ENCODE measurements around the gene MALSU1.
A peak's percentile ranks its signal among the peaks of the same experiment; 100 is the strongest.

Gene MALSU1

GRCh38 chr7:23261843-23262452, 37.2 kb upstream of the MALSU1 start:
- no peaks in the 10 kb centered on the region for H3K27me3 ChIP-seq (replicated peaks)
- peak; percentile 54 for DNase-seq
- in situ Hi-C loops (cut with HindIII; ENCODE audit: low pct_ligation_motif_present, low sequenced_read_pairs), result no loop called here
- no peak overlapping the region for H3K27ac ChIP-seq
- no peaks in the 10 kb centered on the region for H3K36me3 ChIP-seq (replicated peaks)
- TF ChIP-seq CTCF (IDR thresholded peaks at IDR 0.05; ENCODE audit: low read depth, low read length, missing control alignments), result peak; percentile 98
- no peak overlapping the region for H3K4me3 ChIP-seq (ENCODE audit: low read depth, low read length)

DNA sequence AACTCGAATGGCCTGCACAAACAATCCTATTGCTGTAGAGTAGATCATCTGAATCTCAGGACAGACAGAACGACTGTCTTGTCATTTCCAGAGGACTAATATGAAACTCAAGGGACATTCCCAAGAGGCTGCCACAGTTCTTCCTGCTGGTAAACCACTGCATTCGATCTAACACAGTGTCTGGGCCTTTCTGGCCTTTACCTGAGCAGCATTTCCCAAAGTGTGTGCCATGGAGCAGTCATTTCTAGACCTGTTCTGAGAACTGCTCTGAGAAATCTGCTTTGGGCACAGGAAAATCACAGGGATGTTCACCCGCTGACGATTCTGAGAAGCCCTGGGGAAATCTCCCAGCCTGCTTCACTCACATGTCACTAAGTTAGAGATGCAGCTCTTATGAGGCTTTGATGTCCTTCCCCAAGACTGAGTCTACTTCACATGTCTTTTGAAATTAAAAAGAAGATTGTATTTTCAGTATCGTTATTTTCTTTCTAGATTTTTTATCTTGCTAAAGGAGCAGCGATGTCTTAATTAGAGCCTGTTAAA, 34.2 kb upstream of the MALSU1 start:
- in situ Hi-C loops (cut with HindIII; ENCODE audit: low pct_ligation_motif_present, low sequenced_read_pairs), result no loop called here
- DNase-seq, result no peak
- no peak overlapping the region for H3K27ac ChIP-seq
- no peaks in the 10 kb centered on the region for H3K36me3 ChIP-seq (replicated peaks)
- H3K4me3 ChIP-seq (ENCODE audit: low read depth, low read length), result no peak overlapping the region
- no peaks in the 10 kb centered on the region for H3K27me3 ChIP-seq (replicated peaks)
- no peak for TF ChIP-seq CTCF (IDR thresholded peaks at IDR 0.05; ENCODE audit: low read depth, low read length, missing control alignments)

DNA sequence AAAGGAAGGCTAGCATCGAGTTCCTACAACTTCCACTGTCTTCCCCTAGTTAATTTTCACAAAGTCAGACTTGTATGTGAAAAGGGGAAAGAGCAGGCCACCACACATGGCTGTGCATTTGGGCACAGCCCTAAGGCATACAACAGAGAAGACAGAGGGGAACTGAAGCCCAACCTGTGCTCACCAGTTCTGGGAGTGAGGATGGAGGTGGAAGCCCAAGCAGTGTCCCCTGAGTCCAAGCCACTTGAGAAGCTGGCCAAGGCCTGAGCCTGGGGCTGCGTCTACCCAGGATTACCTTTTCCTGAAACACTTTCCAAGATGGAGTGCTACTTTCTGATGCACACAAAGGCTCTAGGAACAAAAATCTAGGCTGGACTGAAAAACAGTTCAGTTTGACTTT, 32.2 kb upstream of the MALSU1 start:
- in situ Hi-C loops (cut with HindIII; ENCODE audit: low pct_ligation_motif_present, low sequenced_read_pairs), result no loop called here
- peaks cover 2% of the 10 kb centered on the region for H3K27me3 ChIP-seq (replicated peaks)
- H3K36me3 ChIP-seq (replicated peaks), result no peaks in the 10 kb centered on the region
- H3K27ac ChIP-seq, result no peak overlapping the region
- no peak overlapping the region for H3K4me3 ChIP-seq (ENCODE audit: low read depth, low read length)
- no peak for TF ChIP-seq CTCF (IDR thresholded peaks at IDR 0.05; ENCODE audit: low read depth, low read length, missing control alignments)
- DNase-seq, result no peak

- no peak for DNase-seq
- H3K36me3 ChIP-seq (replicated peaks), result no peaks in the 10 kb centered on the region
- in situ Hi-C loops (cut with HindIII; ENCODE audit: low pct_ligation_motif_present, low sequenced_read_pairs), result no loop called here
Measured at GRCh38 chr7:23267357-23267756, 31.8 kb upstream of the MALSU1 start.

GRCh38 chr7:23268167-23268566, 31.0 kb upstream of the MALSU1 start:
- in situ Hi-C loops (cut with HindIII; ENCODE audit: low pct_ligation_motif_present, low sequenced_read_pairs), result no loop called here
- TF ChIP-seq CTCF (IDR thresholded peaks at IDR 0.05; ENCODE audit: low read depth, low read length, missing control alignments), result no peak

More at GRCh38 chr7:23267357-23267756, 31.8 kb upstream of the MALSU1 start:
- Histone ChIP-seq H3K27me3 (replicated peaks) (peaks cover 2% of the 10 kb centered on the region), H3K27ac (no peak overlapping the region), H3K4me3 (ENCODE audit: low read depth, low read length) (no peak overlapping the region)
- TF ChIP-seq CTCF (IDR thresholded peaks at IDR 0.05; ENCODE audit: low read depth, low read length, missing control alignments), result no peak

DNA sequence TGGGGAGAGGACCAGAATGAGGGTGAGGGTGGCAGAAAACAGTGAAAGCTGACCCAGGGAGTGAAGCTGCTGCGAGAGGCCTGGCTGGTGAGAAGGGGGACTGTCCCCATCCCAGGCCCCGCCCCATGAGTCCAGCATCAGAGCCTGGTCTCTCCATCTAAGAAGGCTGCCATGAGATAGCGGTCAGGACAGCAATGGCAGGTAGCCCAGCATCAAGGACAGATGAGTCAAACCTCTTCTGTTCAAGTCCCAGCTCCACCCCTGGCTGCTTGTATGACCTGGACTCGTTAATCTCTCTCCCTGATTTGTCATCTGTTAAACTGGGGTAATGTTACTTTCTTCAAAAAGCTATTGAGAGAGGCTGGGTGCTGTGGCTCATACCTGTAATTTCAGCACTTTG, 30.4 kb upstream of the MALSU1 start:
- Histone ChIP-seq H3K27me3 (replicated peaks) (peaks cover 2% of the 10 kb centered on the region), H3K27ac (no peak overlapping the region), H3K36me3 (replicated peaks) (no peaks in the 10 kb centered on the region), H3K4me3 (ENCODE audit: low read depth, low read length) (no peak overlapping the region)
- in situ Hi-C loops (cut with HindIII; ENCODE audit: low pct_ligation_motif_present, low sequenced_read_pairs), result no loop called here
- no peak for TF ChIP-seq CTCF (IDR thresholded peaks at IDR 0.05; ENCODE audit: low read depth, low read length, missing control alignments)
- DNase-seq, result no peak

More at GRCh38 chr7:23268167-23268566, 31.0 kb upstream of the MALSU1 start:
- Histone ChIP-seq H3K27me3 (replicated peaks) (peaks cover 2% of the 10 kb centered on the region), H3K36me3 (replicated peaks) (no peaks in the 10 kb centered on the region), H3K27ac (no peak overlapping the region), H3K4me3 (ENCODE audit: low read depth, low read length) (no peak overlapping the region)
- DNase-seq, result no peak
